Calu3 (cell line): ENCODE measurements around the gene NCBP2L. TPM values are rescaled to one million over a fixed set of nuclear protein-coding genes. Genes with fewer than 3 reads are reported as not detected.

Experiments
- BruUV-seq: library from RNA; stranded (reverse); fragments of 400-500 nt; replicated peaks from 2 replicates; lab custom pipeline; 2021; lab: Mats Ljungman, UMichigan
- CTCF ChIA-PET: fragments of 300-600 bp; sonication (Branson Sonifier 250); formaldehyde crosslinking; loops from one replicate; lab custom pipeline; 2022; ENCODE audit warnings: antibody characterized with exemption; lab: Charles Lee
- DNase-seq: peaks from one replicate; pipeline ENCODE4 v3.0.0; 2022
- H3K27ac Mint-ChIP-seq: one replicate; pipeline ENCODE4 v1.8.0; 2022; ENCODE audit warnings: mixed read lengths; ENCODE audit not compliant: unreplicated experiment
- H3K27me3 Mint-ChIP-seq: one replicate; pipeline ENCODE4 v1.8.0; 2022; ENCODE audit warnings: mixed read lengths; ENCODE audit not compliant: unreplicated experiment
- H3K36me3 Mint-ChIP-seq: one replicate; pipeline ENCODE4 v1.8.0; 2022; ENCODE audit warnings: mild to moderate bottlenecking, moderate library complexity, mixed read lengths; ENCODE audit not compliant: insufficient read depth, unreplicated experiment
- H3K4me1 Mint-ChIP-seq: one replicate; pipeline ENCODE4 v1.8.0; 2022; ENCODE audit warnings: mild to moderate bottlenecking, low read depth, mixed read lengths; ENCODE audit not compliant: unreplicated experiment
- H3K4me3 Mint-ChIP-seq: one replicate; pipeline ENCODE4 v1.8.0; 2022; ENCODE audit warnings: mild to moderate bottlenecking, low read depth, moderate library complexity, mixed read lengths; ENCODE audit not compliant: unreplicated experiment
- H3K9me3 Mint-ChIP-seq: one replicate; pipeline ENCODE4 v1.8.0; 2022; ENCODE audit warnings: low read depth, mixed read lengths; ENCODE audit not compliant: unreplicated experiment
- CTCF ChIP-seq: fragments of 200-600 bp; IDR thresholded peaks from one replicate; pipeline ENCODE4 v1.8.0; 2022; ENCODE audit warnings: antibody characterized with exemption; ENCODE audit not compliant: unreplicated experiment
- intact Hi-C: fragments of 100-400 bp; cut with micrococcal nuclease; formaldehyde crosslinking; loops from one replicate; pipeline ENCODE4 v1.10.0; 2022; ENCODE audit not compliant: unreplicated experiment
- total RNA-seq: library from RNA; stranded (reverse); gene quantifications from 2 replicates; pipeline ENCODE4 v1.2.3, GENCODE V29; 2022

Gene NCBP2L
- total RNA-seq, 1 experiment from 2014 or later: not detected

- Mint-ChIP-seq H3K27ac (no peak overlapping the region), H3K36me3 (no peaks in the 10 kb centered on the region), H3K4me1 (peaks cover 10% of the 10 kb centered on the region), H3K27me3 (no peaks in the 10 kb centered on the region), H3K9me3 (no peaks in the 10 kb centered on the region), H3K4me3 (no peak overlapping the region)
- no peak for TF ChIP-seq CTCF
- DNase-seq: no peak
- intact Hi-C loops: no loop called here
- BruUV-seq: no TSS peak
- CTCF ChIA-PET: interaction anchor here (1.7 kb wide), 1 partner anchor 11 kb away, joined by 5 read pairs; no protein-coding TSS in a partner anchor
These were observed 25.5 kb upstream of the NCBP2L start for GRCh38 chrX:107752043-107752442.

- no peaks in the 10 kb centered on the region for H3K36me3 Mint-ChIP-seq
These were observed 24.8 kb upstream of the NCBP2L start for GRCh38 chrX:107752714-107753113.

GRCh38 chrX:107753187-107753586 is 24.3 kb upstream of the NCBP2L start:
- H3K4me1 Mint-ChIP-seq: peaks cover 2% of the 10 kb centered on the region
- no peak overlapping the region for H3K4me3 Mint-ChIP-seq
- H3K9me3 Mint-ChIP-seq: no peaks in the 10 kb centered on the region
- no peaks in the 10 kb centered on the region for H3K36me3 Mint-ChIP-seq
- intact Hi-C loops: no loop called here
- H3K27me3 Mint-ChIP-seq: no peaks in the 10 kb centered on the region
- H3K27ac Mint-ChIP-seq: no peak overlapping the region
- CTCF ChIA-PET: interaction anchor here (1.7 kb wide), 1 partner anchor 10 kb away, joined by 5 read pairs; no protein-coding TSS in a partner anchor
- TF ChIP-seq CTCF: no peak
- no peak for DNase-seq
- BruUV-seq: no TSS peak

More at GRCh38 chrX:107752714-107753113, 24.8 kb upstream of the NCBP2L start:
- Mint-ChIP-seq H3K27ac (no peak overlapping the region), H3K27me3 (no peaks in the 10 kb centered on the region), H3K9me3 (no peaks in the 10 kb centered on the region), H3K4me1 (peaks cover 6% of the 10 kb centered on the region), H3K4me3 (no peak overlapping the region)
- DNase-seq: no peak
- intact Hi-C loops: no loop called here
- TF ChIP-seq CTCF: no peak
- BruUV-seq: no TSS peak
- CTCF ChIA-PET: interaction anchor here (1.7 kb wide), 1 partner anchor 11 kb away, joined by 5 read pairs; no protein-coding TSS in a partner anchor

GRCh38 chrX:107755721-107756120 is 21.8 kb upstream of the NCBP2L start:
- Mint-ChIP-seq H3K27ac (no peak overlapping the region), H3K27me3 (no peaks in the 10 kb centered on the region), H3K4me3 (no peak overlapping the region), H3K4me1 (no peaks in the 10 kb centered on the region), H3K36me3 (no peaks in the 10 kb centered on the region), H3K9me3 (no peaks in the 10 kb centered on the region)
- CTCF ChIA-PET: no interaction called here
- BruUV-seq: no TSS peak
- intact Hi-C loops: no loop called here
- no peak for DNase-seq
- TF ChIP-seq CTCF: no peak
